ENCODE results near the gene TRAK1.

The TRAK1 gene

DNA sequence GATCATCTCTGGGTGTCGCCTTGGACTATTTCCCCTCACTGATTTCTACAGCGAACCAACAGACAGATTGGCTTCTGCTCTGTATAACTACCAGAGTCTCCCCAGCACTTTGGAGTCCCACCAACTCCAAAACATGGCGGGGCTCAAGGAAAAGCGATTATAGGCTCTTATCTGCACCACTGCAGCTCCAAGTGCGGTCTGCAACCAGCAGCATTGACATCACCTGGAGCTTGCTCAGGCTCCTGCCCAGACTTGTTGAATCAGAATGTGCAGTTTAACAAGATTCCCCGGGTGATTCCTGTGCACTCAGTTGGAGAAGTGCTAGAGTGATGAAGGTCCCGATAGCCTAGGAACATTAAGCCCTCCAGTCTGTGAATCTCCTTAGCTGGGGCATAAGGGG lies 165.8 kb downstream of the TRAK1 start:
- DNase-seq: no peak

GRCh38 chr3:42262525-42262924 lies 171.4 kb downstream of the TRAK1 start:
- no peak for DNase-seq

DNA sequence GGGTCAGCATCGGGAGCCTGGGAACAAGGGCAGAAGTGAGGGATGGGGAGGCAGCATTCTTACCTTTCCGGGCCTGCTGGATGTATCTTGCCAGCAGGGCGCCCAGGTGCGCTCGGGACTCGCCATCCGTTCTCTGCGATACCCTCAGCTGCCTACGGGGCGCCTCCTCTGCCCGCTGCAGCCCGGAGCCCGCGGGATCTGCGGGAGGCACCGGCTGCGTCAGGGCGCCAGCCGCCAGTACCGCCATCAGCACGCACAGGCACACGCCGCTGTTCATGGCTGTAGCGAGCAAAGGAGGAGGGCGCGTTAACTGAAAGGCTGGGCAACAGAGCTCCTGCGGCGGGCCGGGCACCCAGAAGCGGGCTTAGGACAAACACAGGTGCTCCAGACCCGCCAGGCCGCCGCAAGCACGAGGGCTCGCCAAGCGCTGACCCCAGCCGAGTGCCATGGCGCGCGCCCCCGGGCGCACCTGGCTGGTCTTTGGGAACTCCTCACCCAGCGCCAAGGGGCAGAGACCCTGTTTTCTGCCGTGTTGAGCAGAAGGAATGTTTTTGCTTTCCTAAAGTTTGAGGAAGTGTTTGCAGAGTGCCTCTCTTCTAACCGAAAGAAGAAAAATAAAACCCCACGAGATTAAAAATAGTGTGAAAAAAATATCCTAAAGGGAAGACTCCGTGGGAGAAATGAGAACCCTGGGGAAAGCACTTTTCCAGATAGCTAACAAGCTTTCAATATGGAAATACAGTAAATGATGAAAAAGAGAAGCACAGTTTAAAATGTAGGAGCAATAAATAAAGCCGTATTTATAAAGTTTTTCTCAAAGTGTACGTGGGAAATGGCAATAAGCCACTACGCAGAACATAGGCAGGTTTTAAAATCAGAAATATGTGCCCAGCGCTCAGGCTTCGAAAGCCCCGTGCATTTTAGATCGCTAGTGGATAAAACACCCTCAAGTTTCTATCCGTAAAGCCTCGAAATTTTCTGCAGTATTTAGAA lies 172.5 kb downstream of the TRAK1 start:
- DNase-seq: no peak

DNA sequence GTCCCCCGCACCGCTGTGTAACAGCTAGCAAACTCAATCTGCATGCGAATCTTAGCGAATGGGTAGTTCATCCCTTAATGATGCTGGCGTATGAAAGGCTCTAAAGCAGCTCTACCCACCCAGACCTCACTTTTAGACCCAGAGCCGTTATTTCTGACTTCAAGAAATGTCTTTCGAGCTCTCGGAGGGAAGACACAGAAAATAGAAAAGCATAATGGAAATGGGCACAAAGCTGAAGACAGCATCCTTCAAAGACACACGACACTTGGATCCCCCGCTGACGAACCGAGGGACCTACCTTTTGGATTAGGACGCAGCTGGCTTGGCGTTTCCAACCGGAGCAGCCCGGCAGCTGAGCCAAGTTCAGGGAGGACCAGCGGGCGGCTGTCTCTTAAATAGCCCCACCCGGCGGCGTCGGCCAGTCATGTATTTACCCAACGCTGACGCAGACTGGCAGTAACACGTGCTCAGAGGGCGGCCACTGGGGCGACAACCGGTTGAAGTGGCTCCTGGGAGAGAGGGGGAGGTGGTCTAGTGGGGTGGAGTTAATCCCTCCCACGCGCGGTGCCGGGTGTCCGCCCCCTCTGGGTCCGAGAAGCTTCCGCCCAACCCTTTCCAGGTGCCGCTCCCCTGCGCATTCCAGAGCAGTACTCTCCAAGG lies 173.4 kb downstream of the TRAK1 start:
- peak; percentile 17 for DNase-seq

DNA sequence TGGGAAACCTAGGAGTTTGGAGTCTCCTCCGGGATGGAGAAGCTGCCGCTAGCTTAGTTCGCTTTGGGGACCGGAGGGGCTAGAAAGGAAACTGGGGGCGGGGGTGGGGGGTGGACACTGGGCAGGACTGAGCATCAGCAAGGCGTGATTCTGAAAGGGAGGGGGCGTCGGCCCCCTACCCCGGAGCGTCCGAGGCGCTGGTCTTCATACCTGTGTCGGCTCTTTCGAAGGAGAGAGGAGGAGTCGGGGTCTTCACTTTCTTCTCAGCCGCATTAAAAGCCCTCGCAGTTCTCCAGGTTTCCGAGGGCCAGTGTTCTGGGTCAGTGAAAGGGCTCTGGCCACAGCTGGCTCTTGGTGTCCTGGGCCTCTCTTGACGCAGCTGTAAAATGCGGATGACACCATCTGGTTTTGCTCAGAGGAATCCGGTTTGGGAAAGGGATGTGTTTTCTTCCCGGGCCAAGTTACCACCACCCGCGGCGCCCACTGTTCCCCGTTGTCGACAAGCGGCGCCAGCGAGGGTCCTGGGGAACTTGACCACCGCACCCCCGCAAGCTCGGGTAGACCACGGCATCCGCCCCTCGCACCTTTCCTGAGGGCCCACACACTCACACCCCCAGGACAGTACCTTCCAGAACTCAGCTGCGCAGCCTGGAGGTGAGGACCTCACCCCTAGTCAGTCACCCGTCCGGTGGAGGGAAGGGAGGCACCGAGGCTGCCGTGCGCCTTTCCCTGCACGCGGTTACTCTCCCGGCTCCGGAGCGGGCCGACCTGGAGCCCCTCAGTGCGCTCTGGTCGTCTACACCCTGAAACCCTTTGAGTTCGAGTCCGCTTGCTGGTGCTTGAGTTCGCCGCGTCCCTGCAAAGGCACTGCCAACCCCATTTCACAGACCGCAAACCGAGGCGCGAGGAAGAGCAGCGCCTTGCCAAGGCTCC lies 174.2 kb downstream of the TRAK1 start:
- no peak for DNase-seq

DNA sequence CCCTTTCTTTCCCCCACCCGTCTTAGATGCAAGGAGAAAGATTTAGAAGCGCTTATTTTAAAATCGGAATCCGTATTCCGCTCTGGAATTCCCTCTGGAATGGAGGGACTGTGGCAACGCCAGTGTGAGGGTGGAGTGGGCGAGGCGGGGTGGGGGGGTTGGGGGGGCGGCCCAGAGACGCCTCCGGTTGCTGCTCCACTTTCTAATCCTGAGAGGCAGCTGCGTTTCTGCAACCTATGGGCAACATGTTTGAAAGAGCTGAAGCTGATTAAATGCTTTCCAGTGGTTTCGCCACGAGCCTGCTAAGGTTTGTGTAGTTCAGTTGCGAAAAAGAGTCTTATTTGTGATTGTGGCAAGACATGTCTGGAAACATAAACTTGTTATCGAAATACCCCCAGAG lies 174.9 kb downstream of the TRAK1 start, which contains the start of gene CCK:
TSS of gene CCK (minus strand) at position 101 of the 400 bp plus-strand sequence. CDS start 2,555 bp downstream, outside the sequence.
- DNase-seq: no peak

DNA sequence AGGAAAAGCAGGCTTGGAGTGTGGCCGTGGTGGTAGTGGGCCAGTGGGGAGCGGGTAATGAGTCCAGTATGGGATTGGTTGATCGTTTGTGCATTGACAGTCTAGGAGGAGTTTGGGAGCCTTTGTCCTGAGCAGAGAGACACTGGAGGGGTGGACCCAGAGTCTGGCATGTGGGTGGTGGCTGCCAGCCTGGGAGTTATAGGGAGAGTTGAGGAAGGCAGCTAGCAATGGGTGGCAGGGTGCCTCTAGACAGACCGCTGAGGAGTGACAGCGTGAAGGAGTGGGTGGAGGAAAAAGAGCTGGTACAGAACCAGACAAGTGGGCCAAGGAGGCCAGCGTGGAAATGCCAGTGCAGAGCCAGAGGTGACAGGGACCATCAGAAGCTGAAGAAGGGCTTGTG lies 176.7 kb downstream of the TRAK1 start:
- no peak for DNase-seq

DNA sequence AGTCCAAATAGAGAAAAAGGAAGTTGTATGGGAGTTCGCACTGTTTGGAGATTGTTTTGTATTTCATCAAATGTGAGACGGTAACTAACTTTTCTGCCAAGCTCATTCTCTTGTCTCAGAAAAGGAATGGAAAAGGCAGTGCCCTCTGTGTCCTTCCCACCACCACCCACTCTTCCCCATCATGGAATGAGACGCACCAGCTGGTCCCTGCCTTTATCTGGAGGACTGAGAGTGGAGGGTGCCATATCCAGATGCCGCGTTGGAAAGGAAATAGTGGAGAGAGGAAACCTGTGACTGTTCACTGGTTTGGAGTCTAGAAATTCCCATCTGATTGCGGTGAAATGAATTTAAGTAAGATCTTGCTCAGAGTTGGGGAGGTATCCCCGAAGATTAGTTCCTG lies 178.5 kb downstream of the TRAK1 start:
- no peak for DNase-seq

GRCh38 chr3:42270561-42270960 lies 179.4 kb downstream of the TRAK1 start:
- peak; percentile 89 for DNase-seq

GRCh38 chr3:42271786-42272185 lies 180.6 kb downstream of the TRAK1 start:
- DNase-seq: no peak

GRCh38 chr3:42273361-42273760 lies 182.2 kb downstream of the TRAK1 start:
- no peak for DNase-seq

- no peak for DNase-seq
Observed at GRCh38 chr3:42274266-42274665, 183.1 kb downstream of the TRAK1 start.

- DNase-seq: no peak
Observed at GRCh38 chr3:42275217-42275616, 184.1 kb downstream of the TRAK1 start.

Measured in NCI-H2029 treated with DMSO at 0.1 percent for 48 hours (cell line).